Measurements from ENCODE around the gene SYK.
"Not testable (repeated sequence)": the region's sequence is repeated elsewhere in the genome, so short reads cannot be mapped to it uniquely, and the experiment has no call there.

SYK gene

GRCh38 chr9:90882991-90883600, 81.5 kb downstream of the SYK start:
- DNase-seq, result no peak

GRCh38 chr9:90883661-90884060, 82.0 kb downstream of the SYK start:
- no peak for DNase-seq

- DNase-seq, result no peak
Observed at GRCh38 chr9:90884178-90884577, 82.6 kb downstream of the SYK start.

GRCh38 chr9:90886868-90887267, 85.2 kb downstream of the SYK start:
- not testable (repeated sequence) for DNase-seq

- DNase-seq, result no peak
Observed at GRCh38 chr9:90888941-90889340, 87.3 kb downstream of the SYK start.

GRCh38 chr9:90890146-90890810, 88.7 kb downstream of the SYK start:
- DNase-seq, result no peak

GRCh38 chr9:90891308-90892040, 89.9 kb downstream of the SYK start:
- no peak for DNase-seq

GRCh38 chr9:90892918-90893317, 91.3 kb downstream of the SYK start:
- no peak for DNase-seq

GRCh38 chr9:90893706-90894105, 92.1 kb downstream of the SYK start:
- DNase-seq, result no peak

GRCh38 chr9:90894986-90895687, 93.5 kb downstream of the SYK start:
- no peak for DNase-seq

- no peak for DNase-seq
Observed at GRCh38 chr9:90895786-90896185, 94.2 kb downstream of the SYK start.

- no peak for DNase-seq
Observed at GRCh38 chr9:90896231-90896630, 94.6 kb downstream of the SYK start.

GRCh38 chr9:90898228-90898627, 96.6 kb downstream of the SYK start:
- DNase-seq, result no peak

- no peak for DNase-seq
Observed at GRCh38 chr9:90899287-90899686, 97.7 kb downstream of the SYK start.

- no peak for DNase-seq
Observed at GRCh38 chr9:90900130-90900529, 98.5 kb downstream of the SYK start.

- DNase-seq, result no peak
Observed at GRCh38 chr9:90901933-90902332, 100.3 kb downstream of the SYK start.

- no peak for DNase-seq
Observed at GRCh38 chr9:90903766-90904424, 102.3 kb downstream of the SYK start.

- no peak for DNase-seq
Observed at GRCh38 chr9:90904706-90905478, 103.3 kb downstream of the SYK start.

- DNase-seq, result no peak
Observed at GRCh38 chr9:90905822-90906221, 104.2 kb downstream of the SYK start.

- no peak for DNase-seq
Observed at GRCh38 chr9:90906316-90907055, 104.9 kb downstream of the SYK start.

GRCh38 chr9:90907056-90907445, 105.4 kb downstream of the SYK start:
- DNase-seq, result no peak

- no peak for DNase-seq
Observed at GRCh38 chr9:90907790-90908189, 106.2 kb downstream of the SYK start.

Data from CD4-positive, alpha-beta T cell treated with Interleukin-12 subunit alpha and Interleukin-12 subunit beta, for 1 hour (primary cell).